ENCODE measurements around the gene R3HDM4. TPM values are rescaled to one million over a fixed set of nuclear protein-coding genes. Genes with fewer than 3 reads are reported as not detected.

R3HDM4 gene
- total and polyA plus RNA-seq, 4 donors: 14.1 to 72.4 (median 20.2) TPM

GRCh38 chr19:882871-883497, 30.0 kb downstream of the R3HDM4 start:
- TF ChIP-seq FOXA2 (IDR thresholded peaks at IDR 0.05): no peak
- no peak for TF ChIP-seq CTCF (IDR thresholded peaks at IDR 0.05; ENCODE audit: low read depth, low read length, missing input control)
- TF ChIP-seq, protein P1, sequence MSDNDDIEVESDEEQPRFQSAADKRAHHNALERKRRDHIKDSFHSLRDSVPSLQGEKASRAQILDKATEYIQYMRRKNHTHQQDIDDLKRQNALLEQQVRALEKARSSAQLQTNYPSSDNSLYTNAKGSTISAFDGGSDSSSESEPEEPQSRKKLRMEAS (IDR thresholded peaks at IDR 0.05): no peak
- no peak for TF ChIP-seq TAF1 (conservative IDR thresholded peaks at IDR 0.05)
- no peak for TF ChIP-seq NR2F2 (IDR thresholded peaks at IDR 0.05)
- TF ChIP-seq JUND (IDR thresholded peaks at IDR 0.05): no peak
- no peak for TF ChIP-seq RAD21 (IDR thresholded peaks at IDR 0.05)
- TF ChIP-seq, protein P2, sequence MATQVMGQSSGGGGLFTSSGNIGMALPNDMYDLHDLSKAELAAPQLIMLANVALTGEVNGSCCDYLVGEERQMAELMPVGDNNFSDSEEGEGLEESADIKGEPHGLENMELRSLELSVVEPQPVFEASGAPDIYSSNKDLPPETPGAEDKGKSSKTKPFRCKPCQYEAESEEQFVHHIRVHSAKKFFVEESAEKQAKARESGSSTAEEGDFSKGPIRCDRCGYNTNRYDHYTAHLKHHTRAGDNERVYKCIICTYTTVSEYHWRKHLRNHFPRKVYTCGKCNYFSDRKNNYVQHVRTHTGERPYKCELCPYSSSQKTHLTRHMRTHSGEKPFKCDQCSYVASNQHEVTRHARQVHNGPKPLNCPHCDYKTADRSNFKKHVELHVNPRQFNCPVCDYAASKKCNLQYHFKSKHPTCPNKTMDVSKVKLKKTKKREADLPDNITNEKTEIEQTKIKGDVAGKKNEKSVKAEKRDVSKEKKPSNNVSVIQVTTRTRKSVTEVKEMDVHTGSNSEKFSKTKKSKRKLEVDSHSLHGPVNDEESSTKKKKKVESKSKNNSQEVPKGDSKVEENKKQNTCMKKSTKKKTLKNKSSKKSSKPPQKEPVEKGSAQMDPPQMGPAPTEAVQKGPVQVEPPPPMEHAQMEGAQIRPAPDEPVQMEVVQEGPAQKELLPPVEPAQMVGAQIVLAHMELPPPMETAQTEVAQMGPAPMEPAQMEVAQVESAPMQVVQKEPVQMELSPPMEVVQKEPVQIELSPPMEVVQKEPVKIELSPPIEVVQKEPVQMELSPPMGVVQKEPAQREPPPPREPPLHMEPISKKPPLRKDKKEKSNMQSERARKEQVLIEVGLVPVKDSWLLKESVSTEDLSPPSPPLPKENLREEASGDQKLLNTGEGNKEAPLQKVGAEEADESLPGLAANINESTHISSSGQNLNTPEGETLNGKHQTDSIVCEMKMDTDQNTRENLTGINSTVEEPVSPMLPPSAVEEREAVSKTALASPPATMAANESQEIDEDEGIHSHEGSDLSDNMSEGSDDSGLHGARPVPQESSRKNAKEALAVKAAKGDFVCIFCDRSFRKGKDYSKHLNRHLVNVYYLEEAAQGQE (IDR thresholded peaks at IDR 0.05): no peak
- TF ChIP-seq, protein P3, sequence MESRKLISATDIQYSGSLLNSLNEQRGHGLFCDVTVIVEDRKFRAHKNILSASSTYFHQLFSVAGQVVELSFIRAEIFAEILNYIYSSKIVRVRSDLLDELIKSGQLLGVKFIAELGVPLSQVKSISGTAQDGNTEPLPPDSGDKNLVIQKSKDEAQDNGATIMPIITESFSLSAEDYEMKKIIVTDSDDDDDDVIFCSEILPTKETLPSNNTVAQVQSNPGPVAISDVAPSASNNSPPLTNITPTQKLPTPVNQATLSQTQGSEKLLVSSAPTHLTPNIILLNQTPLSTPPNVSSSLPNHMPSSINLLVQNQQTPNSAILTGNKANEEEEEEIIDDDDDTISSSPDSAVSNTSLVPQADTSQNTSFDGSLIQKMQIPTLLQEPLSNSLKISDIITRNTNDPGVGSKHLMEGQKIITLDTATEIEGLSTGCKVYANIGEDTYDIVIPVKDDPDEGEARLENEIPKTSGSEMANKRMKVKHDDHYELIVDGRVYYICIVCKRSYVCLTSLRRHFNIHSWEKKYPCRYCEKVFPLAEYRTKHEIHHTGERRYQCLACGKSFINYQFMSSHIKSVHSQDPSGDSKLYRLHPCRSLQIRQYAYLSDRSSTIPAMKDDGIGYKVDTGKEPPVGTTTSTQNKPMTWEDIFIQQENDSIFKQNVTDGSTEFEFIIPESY (IDR thresholded peaks at IDR 0.05): no peak
- no peak for TF ChIP-seq YY1 (IDR thresholded peaks at IDR 0.05)
- TF ChIP-seq, protein P4, sequence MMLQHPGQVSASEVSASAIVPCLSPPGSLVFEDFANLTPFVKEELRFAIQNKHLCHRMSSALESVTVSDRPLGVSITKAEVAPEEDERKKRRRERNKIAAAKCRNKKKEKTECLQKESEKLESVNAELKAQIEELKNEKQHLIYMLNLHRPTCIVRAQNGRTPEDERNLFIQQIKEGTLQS (IDR thresholded peaks at IDR 0.05): no peak
- TF ChIP-seq FOXA1 (IDR thresholded peaks at IDR 0.05): no peak
- TF ChIP-seq RXRA (IDR thresholded peaks at IDR 0.05): no peak
- no peak for TF ChIP-seq GABPA (IDR thresholded peaks at IDR 0.05 in 1 of 2, conservative IDR thresholded peaks at IDR 0.05 in 1 of 2)
- TF ChIP-seq HNF4A (conservative IDR thresholded peaks at IDR 0.05): no peak
- no peak for DNase-seq (ENCODE audit: low spot score)
- Histone ChIP-seq H3K9me3 (ENCODE audit: control insufficient read depth in 4 of 4, low read length in 3 of 4) (no peaks in the 10 kb centered on the region), H3K4me3 (ENCODE audit: low read depth in 1 of 3, low read length in 3 of 3) (no peak overlapping the region), H3K27ac (ENCODE audit: low read depth in 1 of 2, low read length in 2 of 2) (no peak overlapping the region), H3K27me3 (ENCODE audit: control insufficient read depth in 4 of 4, insufficient read depth in 4 of 4, low read length in 3 of 4) (no peaks in the 10 kb centered on the region), H3K9ac (ENCODE audit: low read depth in 1 of 2, low read length in 2 of 2) (no peak overlapping the region), H3K36me3 (ENCODE audit: control insufficient read depth in 4 of 4, insufficient read depth in 3 of 4, low read depth in 1 of 4, low read length in 3 of 4) (peaks cover 0 to 59% (median 18%) of the 10 kb centered on the region in 4 donors), H3K4me1 (ENCODE audit: control insufficient read depth in 4 of 4, insufficient read depth in 4 of 4, low read length in 3 of 4) (no peaks in the 10 kb centered on the region)
- WGBS: 96% methylated on average over 30 of the region's 30 CpGs

All from liver (tissue), 9 donors.